Measurements from ENCODE around the gene ZYX. TPM values are rescaled to one million over a fixed set of nuclear protein-coding genes. Genes with fewer than 3 reads are reported as not detected.

ZYX gene
- total RNA-seq, 1 experiment from 2014 or later, result 132 TPM

DNA sequence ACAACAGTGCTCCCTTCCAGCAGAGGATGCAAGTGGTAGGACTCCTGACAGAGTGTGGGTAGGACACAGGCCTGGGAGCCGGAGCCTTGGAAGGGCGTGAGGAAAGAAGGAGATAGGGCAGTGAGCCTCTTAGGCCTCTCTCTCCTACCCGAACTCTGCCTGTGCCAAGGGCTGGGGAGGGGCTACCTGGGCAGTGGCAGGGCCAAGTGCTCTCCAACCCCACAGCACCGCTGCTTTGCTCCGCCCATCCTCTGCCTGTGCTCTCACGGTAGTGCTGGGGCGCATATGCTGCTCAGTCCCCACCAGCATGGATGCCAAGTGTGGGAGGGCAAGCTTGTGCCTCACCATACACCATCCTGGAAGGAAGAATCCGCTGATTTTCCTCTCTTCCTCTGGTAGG lies 26.2 kb upstream of the ZYX start:
- POLR2A ChIA-PET (ENCODE audit: low non-redundant PET), result no interaction called here

GRCh38 chr7:143355450-143356385 lies 25.4 kb upstream of the ZYX start:
- H3K27ac ChIP-seq (ENCODE audit: low read depth, low read length, poor library complexity, severe bottlenecking), result no peak overlapping the region
- TF ChIP-seq, protein P1, sequence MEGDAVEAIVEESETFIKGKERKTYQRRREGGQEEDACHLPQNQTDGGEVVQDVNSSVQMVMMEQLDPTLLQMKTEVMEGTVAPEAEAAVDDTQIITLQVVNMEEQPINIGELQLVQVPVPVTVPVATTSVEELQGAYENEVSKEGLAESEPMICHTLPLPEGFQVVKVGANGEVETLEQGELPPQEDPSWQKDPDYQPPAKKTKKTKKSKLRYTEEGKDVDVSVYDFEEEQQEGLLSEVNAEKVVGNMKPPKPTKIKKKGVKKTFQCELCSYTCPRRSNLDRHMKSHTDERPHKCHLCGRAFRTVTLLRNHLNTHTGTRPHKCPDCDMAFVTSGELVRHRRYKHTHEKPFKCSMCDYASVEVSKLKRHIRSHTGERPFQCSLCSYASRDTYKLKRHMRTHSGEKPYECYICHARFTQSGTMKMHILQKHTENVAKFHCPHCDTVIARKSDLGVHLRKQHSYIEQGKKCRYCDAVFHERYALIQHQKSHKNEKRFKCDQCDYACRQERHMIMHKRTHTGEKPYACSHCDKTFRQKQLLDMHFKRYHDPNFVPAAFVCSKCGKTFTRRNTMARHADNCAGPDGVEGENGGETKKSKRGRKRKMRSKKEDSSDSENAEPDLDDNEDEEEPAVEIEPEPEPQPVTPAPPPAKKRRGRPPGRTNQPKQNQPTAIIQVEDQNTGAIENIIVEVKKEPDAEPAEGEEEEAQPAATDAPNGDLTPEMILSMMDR (conservative IDR thresholded peaks at IDR 0.05; ENCODE audit: low read depth, low read length), result no peak
- no peak for TF ChIP-seq EZH2 (IDR thresholded peaks at IDR 0.05; ENCODE audit: borderline replicate concordance, low read depth, low read length, poor library complexity, severe bottlenecking)
- CTCF ChIA-PET, result no interaction called here
- no peak overlapping the region for H3K4me3 ChIP-seq (ENCODE audit: low read depth, low read length, poor library complexity, severe bottlenecking)
- H3K4me1 ChIP-seq (ENCODE audit: insufficient read depth, low read length, poor library complexity, severe bottlenecking), result no peaks in the 10 kb centered on the region
- intact Hi-C loops (cut with micrococcal nuclease; ENCODE audit: unreplicated experiment), result no loop called here
- no peaks in the 10 kb centered on the region for H3K9me3 ChIP-seq (ENCODE audit: low read depth, low read length, poor library complexity, severe bottlenecking)
- POLR2A ChIA-PET (ENCODE audit: low non-redundant PET), result no interaction called here
- H3K27me3 ChIP-seq (replicated peaks; ENCODE audit: insufficient read depth, low read depth, low read length, poor library complexity), result peaks cover 9% of the 10 kb centered on the region
- H3K36me3 ChIP-seq (ENCODE audit: insufficient read depth, low read length, poor library complexity, severe bottlenecking), result no peaks in the 10 kb centered on the region
- DNase-seq (ENCODE audit: low spot score), result no peak
- BruUV-seq (replicated peaks), result no TSS peak

More for the DNA sequence above, 26.2 kb upstream of the ZYX start:
- peaks cover 1% of the 10 kb centered on the region for H3K27me3 ChIP-seq (replicated peaks; ENCODE audit: insufficient read depth, low read depth, low read length, poor library complexity)
- no peak overlapping the region for H3K27ac ChIP-seq (ENCODE audit: low read depth, low read length, poor library complexity, severe bottlenecking)
- BruUV-seq (replicated peaks), result no TSS peak
- intact Hi-C loops (cut with micrococcal nuclease; ENCODE audit: unreplicated experiment), result no loop called here
- H3K36me3 ChIP-seq (ENCODE audit: insufficient read depth, low read length, poor library complexity, severe bottlenecking), result no peaks in the 10 kb centered on the region
- CTCF ChIA-PET, result no interaction called here
- H3K9me3 ChIP-seq (ENCODE audit: low read depth, low read length, poor library complexity, severe bottlenecking), result no peaks in the 10 kb centered on the region
- DNase-seq (ENCODE audit: low spot score), result no peak
- H3K4me3 ChIP-seq (ENCODE audit: low read depth, low read length, poor library complexity, severe bottlenecking), result no peak overlapping the region
- TF ChIP-seq EZH2 (IDR thresholded peaks at IDR 0.05; ENCODE audit: borderline replicate concordance, low read depth, low read length, poor library complexity, severe bottlenecking), result no peak
- TF ChIP-seq, protein P1 (conservative IDR thresholded peaks at IDR 0.05; ENCODE audit: low read depth, low read length), result no peak
- no peaks in the 10 kb centered on the region for H3K4me1 ChIP-seq (ENCODE audit: insufficient read depth, low read length, poor library complexity, severe bottlenecking)

DNA sequence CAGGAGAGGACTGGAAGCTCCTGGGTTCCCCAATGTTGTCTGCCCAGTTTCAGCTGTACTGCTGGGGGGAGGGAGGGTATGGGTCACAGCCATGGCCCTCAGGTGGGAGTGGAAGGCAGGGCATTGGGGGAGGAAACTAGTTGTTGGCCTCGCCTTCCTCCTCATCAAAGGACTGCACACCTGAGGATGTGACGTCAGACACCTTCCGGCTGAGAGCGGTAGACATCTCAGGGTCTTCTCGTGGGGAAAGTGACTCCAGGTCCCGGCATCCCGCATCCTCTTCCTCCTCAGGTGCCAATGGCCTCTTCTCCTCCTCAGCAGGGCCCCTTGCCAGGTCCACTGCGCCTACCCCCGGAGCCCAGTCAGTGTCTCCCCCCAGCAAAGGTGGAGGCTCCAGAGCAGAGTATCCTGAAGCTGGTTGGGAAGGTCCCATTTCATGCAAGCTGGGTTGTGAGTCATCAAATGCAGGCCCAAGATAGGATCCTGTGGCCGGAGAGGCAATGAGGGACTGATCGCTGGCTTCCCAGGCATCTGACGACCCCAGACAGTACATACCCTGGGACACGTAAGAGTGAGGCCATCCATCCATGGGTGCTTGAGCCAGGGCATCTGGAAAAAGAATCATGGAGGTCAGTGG lies 24.6 kb upstream of the ZYX start:
- Histone ChIP-seq H3K4me1 (ENCODE audit: insufficient read depth, low read length, poor library complexity, severe bottlenecking) (peaks cover 3% of the 10 kb centered on the region), H3K27me3 (replicated peaks; ENCODE audit: insufficient read depth, low read depth, low read length, poor library complexity) (peaks cover 17% of the 10 kb centered on the region), H3K27ac (ENCODE audit: low read depth, low read length, poor library complexity, severe bottlenecking) (no peak overlapping the region), H3K4me3 (ENCODE audit: low read depth, low read length, poor library complexity, severe bottlenecking) (no peak overlapping the region), H3K36me3 (ENCODE audit: insufficient read depth, low read length, poor library complexity, severe bottlenecking) (no peaks in the 10 kb centered on the region), H3K9me3 (ENCODE audit: low read depth, low read length, poor library complexity, severe bottlenecking) (no peaks in the 10 kb centered on the region)
- BruUV-seq (replicated peaks), result no TSS peak
- POLR2A ChIA-PET (ENCODE audit: low non-redundant PET), result no interaction called here
- TF ChIP-seq, protein P1 (conservative IDR thresholded peaks at IDR 0.05; ENCODE audit: low read depth, low read length), result no peak
- intact Hi-C loops (cut with micrococcal nuclease; ENCODE audit: unreplicated experiment), result no loop called here
- CTCF ChIA-PET, result no interaction called here
- DNase-seq (ENCODE audit: low spot score), result no peak

Data from A673 (cell line).